Esophagus squamous epithelium (tissue), 4 donors: Measurements from ENCODE around the gene RGS18.

Source experiments
- CTCF ChIP-seq, 6 experiments: fragments of 450-650 bp in 4 of 6; fragments of 200-600 bp in 2 of 6; sonication (generic) in 2 of 6; IDR thresholded peaks; one replicate each; pipeline ENCODE4 v1.5.1; 2016 to 2019; ENCODE audit warnings: antibody characterized with exemption in 6 of 6, mild to moderate bottlenecking in 4 of 6, moderate library complexity in 4 of 6
- POLR2A ChIP-seq, 4 donors: fragments of 450-650 bp; IDR thresholded peaks; one replicate each; pipeline ENCODE4 v1.6.1; 2017; ENCODE audit warnings: antibody characterized with exemption in 4 of 4, mild to moderate bottlenecking in 4 of 4, moderate library complexity in 3 of 4

- TF ChIP-seq CTCF (IDR thresholded peaks at IDR 0.05) (no peak), POLR2A (IDR thresholded peaks at IDR 0.05) (no peak)
Observed at GRCh38 chr1:192168964-192169363, 10.7 kb downstream of the RGS18 start.
